Endothelial cell of umbilical vein (primary cell): ENCODE data around the gene USH1C. TPM values are rescaled to one million over a fixed set of nuclear protein-coding genes. Genes with fewer than 3 reads are reported as not detected.

ENCODE experiments used
- BruUV-seq: library from RNA; stranded (reverse); fragments of 400-500 nt; replicated peaks from 2 replicates; lab custom pipeline; 2021; lab: Mats Ljungman, UMichigan
- CTCF ChIA-PET: fragments of 300-600, 350-600 bp; sonication (Branson Sonifier 250); formaldehyde crosslinking; loops from one replicate; lab custom pipeline; 2021; ENCODE audit warnings: antibody characterized with exemption, inconsistent platforms; lab: Charles Lee
- POLR2A ChIA-PET: fragments of 300-600, 350-600 bp; sonication (Branson Sonifier 250); formaldehyde crosslinking; loops from one replicate; lab custom pipeline; 2021; ENCODE audit warnings: antibody characterized with exemption, inconsistent platforms; lab: Charles Lee
- DNase-seq: peaks from one replicate; pipeline ENCODE4 v3.0.0-alpha.2; 2011; ENCODE audit warnings: low read depth, low spot score
- FAIRE-seq: peaks from 2 replicates; lab custom pipeline; 2011; peaks lifted over from hg19 to GRCh38; lab: Jason Lieb, UNC
- H2AFZ ChIP-seq: 2 replicates; pipeline ENCODE4 v1.6.0; 2012; ENCODE audit warnings: low read depth, low read length, control low read depth, inconsistent platforms
- H3K27ac ChIP-seq: 2 replicates; pipeline ENCODE4 v1.5.1; 2011; ENCODE audit warnings: low read depth, mild to moderate bottlenecking, control low read depth, low read length, moderate library complexity; ENCODE audit not compliant: insufficient read depth
- H3K27me3 ChIP-seq, 2 experiments: 2 replicates each; pipeline versions ENCODE4 v1.6.0 to v1.6.1; 2011; ENCODE audit warnings: low read length in 2 of 2, mixed read lengths in 1 of 2; ENCODE audit not compliant: control insufficient read depth in 2 of 2, insufficient read depth in 2 of 2
- H3K36me3 ChIP-seq, 2 experiments: 2 replicates in 1 of 2; 3 replicates in 1 of 2; pipeline ENCODE4 v1.5.1; 2011; ENCODE audit warnings: low read length in 2 of 2, mild to moderate bottlenecking in 1 of 2, moderate library complexity in 1 of 2; ENCODE audit not compliant: control insufficient read depth in 2 of 2, insufficient read depth in 2 of 2; ENCODE audit errors: extremely low read depth in 1 of 2
- H3K4me1 ChIP-seq: 3 replicates; pipeline ENCODE4 v1.5.1; 2011; ENCODE audit warnings: mild to moderate bottlenecking, low read length; ENCODE audit not compliant: control insufficient read depth, insufficient read depth; ENCODE audit errors: extremely low read depth
- H3K4me2 ChIP-seq: 2 replicates; pipeline ENCODE4 v1.6.1; 2011; ENCODE audit warnings: low read length, control low read depth, mixed read lengths; ENCODE audit not compliant: insufficient read depth
- H3K4me3 ChIP-seq, 3 experiments: fragments of 200-600 bp in 1 of 3; sonication (generic), shearing (Covaris generic) in 1 of 3; replicated peaks in 1 of 3; 2 replicates each; pipeline ENCODE4 v1.5.1; 2011 to 2016; ENCODE audit warnings: control low read depth in 3 of 3, low read length in 3 of 3, mild to moderate bottlenecking in 2 of 3, inconsistent platforms in 1 of 3, low read depth in 1 of 3, moderate library complexity in 1 of 3; ENCODE audit not compliant: insufficient read depth in 1 of 3
- H3K79me2 ChIP-seq: 2 replicates; pipeline ENCODE4 v1.6.0; 2012; ENCODE audit warnings: low read length, inconsistent platforms; ENCODE audit not compliant: control insufficient read depth, insufficient read depth
- H3K9ac ChIP-seq: replicated peaks from 2 replicates; pipeline ENCODE3; 2011; ENCODE audit warnings: low read length, control low read depth; ENCODE audit not compliant: insufficient read depth; ENCODE audit errors: extremely low read depth
- H3K9me1 ChIP-seq: replicated peaks from 3 replicates; pipeline ENCODE4 v1.6.0; 2011; ENCODE audit warnings: mild to moderate bottlenecking, low read length; ENCODE audit not compliant: control insufficient read depth, insufficient read depth; ENCODE audit errors: extremely low read depth
- H3K9me3 ChIP-seq: replicated peaks from 2 replicates; pipeline ENCODE4 v1.5.1; 2012; ENCODE audit warnings: low read length, inconsistent platforms; ENCODE audit not compliant: control insufficient read depth, insufficient read depth
- H4K20me1 ChIP-seq: replicated peaks from 2 replicates; pipeline ENCODE3; 2011; ENCODE audit warnings: mild to moderate bottlenecking, low read length; ENCODE audit not compliant: control insufficient read depth, insufficient read depth; ENCODE audit errors: extremely low read depth
- EZH2 ChIP-seq: IDR thresholded peaks from 2 replicates; pipeline ENCODE4 v1.6.1; 2012; ENCODE audit warnings: borderline replicate concordance, low read depth, mild to moderate bottlenecking, moderate library complexity, low read length, inconsistent platforms; ENCODE audit not compliant: severe bottlenecking
- FOS ChIP-seq: IDR thresholded peaks from 2 replicates; pipeline ENCODE4 v1.6.1; 2011; ENCODE audit warnings: mild to moderate bottlenecking, low read length, moderate library complexity, borderline replicate concordance; ENCODE audit not compliant: insufficient read depth
- GATA2 ChIP-seq: IDR thresholded peaks from 2 replicates; pipeline ENCODE4 v1.7.0; 2011; ENCODE audit warnings: low read depth, mild to moderate bottlenecking, moderate library complexity, mixed read lengths, low read length; ENCODE audit not compliant: insufficient read length, insufficient read depth
- JUN ChIP-seq: IDR thresholded peaks from 2 replicates; pipeline ENCODE4 v1.6.1; 2011; ENCODE audit warnings: borderline replicate concordance, low read depth; ENCODE audit not compliant: insufficient read length, insufficient read depth
- MYC ChIP-seq: IDR thresholded peaks from one replicate; pipeline ENCODE4 v1.6.1; 2011; ENCODE audit warnings: mild to moderate bottlenecking, low read depth, low read length
- POLR2A ChIP-seq: IDR thresholded peaks from 2 replicates; pipeline ENCODE4 v1.6.1; 2012; ENCODE audit warnings: low read depth, mild to moderate bottlenecking, control low read depth, low read length
- POLR2AphosphoS5 ChIP-seq: IDR thresholded peaks from 2 replicates; pipeline ENCODE4 v1.6.1; 2012; ENCODE audit warnings: low read depth, mild to moderate bottlenecking, control low read depth, low read length, moderate library complexity; ENCODE audit not compliant: insufficient read depth
- dilution Hi-C: fragments of 300-500 bp; cut with MboI; formaldehyde crosslinking; loops from one replicate; pipeline ENCODE4 v1.15.0; 2019; ENCODE audit warnings: low sequenced_read_pairs; ENCODE audit not compliant: extremely low pct_ligation_motif_present
- intact Hi-C: fragments of 100-400 bp; cut with micrococcal nuclease; formaldehyde crosslinking; loops from one replicate; pipeline ENCODE4 v1.10.0; 2022
- polyA plus RNA-seq, 4 experiments: library from polyadenylated mRNA; depleted of rRNA in 3 of 4; stranded (reverse) in 3 of 4; unstranded in 1 of 4; fragments of >200 nt; gene quantifications; 2 replicates each; pipeline versions ENCODE4 v1.2.1 to v1.2.3, GENCODE V29; 2011 to 2012; ENCODE audit warnings: missing spikeins in 1 of 4
- total RNA-seq: library from RNA; stranded (reverse); gene quantifications from 2 replicates; pipeline ENCODE4 v1.2.3, GENCODE V29; 2021
- TF ChIP-seq, protein P1 (sequence below): IDR thresholded peaks from 2 replicates; pipeline ENCODE4 v1.6.1; 2011; ENCODE audit not compliant: insufficient read depth, insufficient read length
- TF ChIP-seq, protein P2 (sequence below), 2 donors: IDR thresholded peaks; 1 replicate in 1 of 2; 2 replicates in 1 of 2; pipeline ENCODE4 v1.5.1; 2011; ENCODE audit warnings: low read length in 2 of 2, mild to moderate bottlenecking in 2 of 2, moderate library complexity in 2 of 2, control low read depth in 1 of 2, inconsistent platforms in 1 of 2, low read depth in 1 of 2; ENCODE audit not compliant: insufficient read depth in 1 of 2; ENCODE audit errors: extremely low read depth in 1 of 2

Gene USH1C
- total and polyA plus RNA-seq, 2 donors (not counting 3 experiments of a cell fraction or from before 2014, with no cell fraction given), result not detected

DNA sequence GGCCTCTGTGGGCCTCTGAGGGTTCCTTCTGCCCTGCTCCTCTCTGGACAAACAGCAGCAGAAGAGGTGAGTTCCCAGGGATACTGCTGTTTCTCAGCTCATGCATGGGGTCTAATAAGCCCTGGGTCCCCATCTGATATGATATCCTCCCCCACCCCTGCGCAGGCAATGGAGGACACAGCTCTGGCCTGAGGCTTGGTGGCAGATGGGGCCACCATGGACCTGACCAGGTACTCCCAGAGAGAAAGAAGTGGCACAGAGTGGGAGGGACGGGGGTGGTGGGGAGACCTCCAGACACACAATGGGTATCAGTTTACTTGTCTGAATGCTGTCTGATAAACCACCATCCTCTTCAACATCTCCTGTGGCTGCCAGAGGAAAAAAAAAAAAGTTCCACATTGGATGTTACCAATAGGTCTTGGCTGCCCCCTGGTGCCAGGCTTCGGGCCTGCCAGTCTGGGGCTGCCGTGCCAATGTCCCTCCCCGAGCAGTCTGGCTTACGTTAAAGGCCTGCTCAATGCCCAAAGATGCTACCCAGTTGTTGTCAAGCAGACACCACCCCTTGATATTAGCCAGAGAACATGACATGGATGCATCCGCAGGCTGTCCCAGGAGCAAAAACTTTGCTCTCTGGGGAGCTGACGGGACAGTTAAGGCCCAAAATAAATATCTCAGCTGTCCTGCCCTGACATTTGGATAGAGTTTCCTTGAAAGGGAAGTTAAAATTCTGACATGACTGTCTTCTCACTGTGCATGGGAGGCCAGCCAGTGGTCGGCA is 39.7 kb downstream of the USH1C start:
- Histone ChIP-seq H3K36me3 (no peaks in the 10 kb centered on the region), H3K9ac (no peak overlapping the region), H3K9me1 (no peaks in the 10 kb centered on the region), H3K9me3 (no peaks in the 10 kb centered on the region), H3K79me2 (no peaks in the 10 kb centered on the region), H2AFZ (no peak overlapping the region), H3K4me2 (no peak overlapping the region), H3K4me1 (no peaks in the 10 kb centered on the region), H3K4me3 (no peak overlapping the region), H3K27me3 (no peaks in the 10 kb centered on the region), H3K27ac (no peak overlapping the region), H4K20me1 (no peaks in the 10 kb centered on the region)
- FAIRE-seq (peak; percentile 48), DNase-seq (peak; percentile 60)
- dilution Hi-C loops, result no loop called here
- ChIA-PET CTCF (interaction anchor here (0.6 to 7.4 kb wide), 15 partner anchors 9 to 468 kb away, joined by 3 to 184 read pairs (median 6); partner anchors contain the start of gene KCNJ11), POLR2A (no interaction called here)
- TF ChIP-seq, protein P1, sequence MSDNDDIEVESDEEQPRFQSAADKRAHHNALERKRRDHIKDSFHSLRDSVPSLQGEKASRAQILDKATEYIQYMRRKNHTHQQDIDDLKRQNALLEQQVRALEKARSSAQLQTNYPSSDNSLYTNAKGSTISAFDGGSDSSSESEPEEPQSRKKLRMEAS, result no peak
- no peak for TF ChIP-seq POLR2A
- TF ChIP-seq, protein P2, sequence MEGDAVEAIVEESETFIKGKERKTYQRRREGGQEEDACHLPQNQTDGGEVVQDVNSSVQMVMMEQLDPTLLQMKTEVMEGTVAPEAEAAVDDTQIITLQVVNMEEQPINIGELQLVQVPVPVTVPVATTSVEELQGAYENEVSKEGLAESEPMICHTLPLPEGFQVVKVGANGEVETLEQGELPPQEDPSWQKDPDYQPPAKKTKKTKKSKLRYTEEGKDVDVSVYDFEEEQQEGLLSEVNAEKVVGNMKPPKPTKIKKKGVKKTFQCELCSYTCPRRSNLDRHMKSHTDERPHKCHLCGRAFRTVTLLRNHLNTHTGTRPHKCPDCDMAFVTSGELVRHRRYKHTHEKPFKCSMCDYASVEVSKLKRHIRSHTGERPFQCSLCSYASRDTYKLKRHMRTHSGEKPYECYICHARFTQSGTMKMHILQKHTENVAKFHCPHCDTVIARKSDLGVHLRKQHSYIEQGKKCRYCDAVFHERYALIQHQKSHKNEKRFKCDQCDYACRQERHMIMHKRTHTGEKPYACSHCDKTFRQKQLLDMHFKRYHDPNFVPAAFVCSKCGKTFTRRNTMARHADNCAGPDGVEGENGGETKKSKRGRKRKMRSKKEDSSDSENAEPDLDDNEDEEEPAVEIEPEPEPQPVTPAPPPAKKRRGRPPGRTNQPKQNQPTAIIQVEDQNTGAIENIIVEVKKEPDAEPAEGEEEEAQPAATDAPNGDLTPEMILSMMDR (IDR thresholded peaks at IDR 0.05; ENCODE audit: extremely low read depth in 1 of 2, insufficient read depth in 1 of 2, low read depth in 1 of 2, low read length in 2 of 2), result peak; percentile 78 to 90
- intact Hi-C loops, result loop anchor here (1.0 kb wide), 3 partner anchors 120 to 274 kb away; no protein-coding TSS in a partner anchor
- BruUV-seq, result no TSS peak

DNA sequence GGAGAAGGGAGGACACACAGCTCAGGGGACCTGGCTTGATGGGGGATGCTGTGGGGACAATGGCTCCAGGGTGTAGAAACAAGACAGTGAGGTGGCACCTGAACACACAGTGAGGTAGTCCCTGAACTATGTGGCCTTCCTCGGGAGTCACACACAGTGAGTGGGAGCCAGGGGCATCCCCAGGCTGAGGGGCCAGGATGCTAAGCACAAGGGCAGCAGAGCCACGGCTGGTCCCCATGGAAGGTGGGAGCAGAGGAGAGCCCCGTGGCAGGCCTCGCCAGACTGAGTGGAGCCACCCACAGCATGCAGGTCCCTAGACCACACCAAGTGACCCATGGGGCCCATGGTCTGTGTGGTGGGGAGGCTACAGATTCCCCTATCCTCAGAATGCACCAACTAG is 41.6 kb downstream of the USH1C start:
- H3K27me3 ChIP-seq, result no peaks in the 10 kb centered on the region
- H3K36me3 ChIP-seq, result no peaks in the 10 kb centered on the region
- H3K79me2 ChIP-seq, result no peaks in the 10 kb centered on the region
- H3K9me3 ChIP-seq, result no peaks in the 10 kb centered on the region
- dilution Hi-C loops, result no loop called here
- DNase-seq (no peak), FAIRE-seq (no peak)
- intact Hi-C loops, result no loop called here
- BruUV-seq, result no TSS peak
- H3K4me1 ChIP-seq, result no peaks in the 10 kb centered on the region
- no peak overlapping the region for H3K4me3 ChIP-seq
- ChIA-PET CTCF (interaction anchor here (1.3 to 7.4 kb wide), 5 partner anchors 114 to 272 kb away, joined by 5 to 184 read pairs (median 31); partner anchors contain the start of gene KCNJ11), POLR2A (no interaction called here)
- TF ChIP-seq GATA2 (no peak), FOS (no peak), EZH2 (no peak), POLR2A (no peak), POLR2AphosphoS5 (no peak), JUN (no peak), MYC (no peak)
- TF ChIP-seq, protein P1, result no peak
- TF ChIP-seq, protein P2 (IDR thresholded peaks at IDR 0.05; ENCODE audit: extremely low read depth in 1 of 2, insufficient read depth in 1 of 2, low read depth in 1 of 2, low read length in 2 of 2), result no peak
- no peak overlapping the region for H3K27ac ChIP-seq
- no peak overlapping the region for H3K4me2 ChIP-seq
- H2AFZ ChIP-seq, result no peak overlapping the region
- no peak overlapping the region for H3K9ac ChIP-seq
- H3K9me1 ChIP-seq, result no peaks in the 10 kb centered on the region
- no peaks in the 10 kb centered on the region for H4K20me1 ChIP-seq
